ENCODE measurements around the gene UBQLN2. TPM values are rescaled to one million over a fixed set of nuclear protein-coding genes. Genes with fewer than 3 reads are reported as not detected.

The UBQLN2 gene
- 4.1 and 5.7 TPM in 2 replicates for total RNA-seq

GRCh38 chrX:56563231-56564161 lies at the start of gene UBQLN2:
UBQLN2 (plus strand) TSS chrX:56563627; CDS start chrX:56563874, 247 bp downstream.

Other genes starting within 250 kb of the UBQLN2 start
- 3.4 and 3.8 TPM in 2 replicates for gene NBDY, start 165.6 kb downstream of the UBQLN2 start, total RNA-seq

Data from bronchial smooth muscle cell (primary cell).